ENCODE data around the gene UCN.
"Not testable (repeated sequence)": the region's sequence is repeated elsewhere in the genome, so short reads cannot be mapped to it uniquely, and the experiment has no call there.

The UCN gene, protein sequence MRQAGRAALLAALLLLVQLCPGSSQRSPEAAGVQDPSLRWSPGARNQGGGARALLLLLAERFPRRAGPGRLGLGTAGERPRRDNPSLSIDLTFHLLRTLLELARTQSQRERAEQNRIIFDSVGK

DNA sequence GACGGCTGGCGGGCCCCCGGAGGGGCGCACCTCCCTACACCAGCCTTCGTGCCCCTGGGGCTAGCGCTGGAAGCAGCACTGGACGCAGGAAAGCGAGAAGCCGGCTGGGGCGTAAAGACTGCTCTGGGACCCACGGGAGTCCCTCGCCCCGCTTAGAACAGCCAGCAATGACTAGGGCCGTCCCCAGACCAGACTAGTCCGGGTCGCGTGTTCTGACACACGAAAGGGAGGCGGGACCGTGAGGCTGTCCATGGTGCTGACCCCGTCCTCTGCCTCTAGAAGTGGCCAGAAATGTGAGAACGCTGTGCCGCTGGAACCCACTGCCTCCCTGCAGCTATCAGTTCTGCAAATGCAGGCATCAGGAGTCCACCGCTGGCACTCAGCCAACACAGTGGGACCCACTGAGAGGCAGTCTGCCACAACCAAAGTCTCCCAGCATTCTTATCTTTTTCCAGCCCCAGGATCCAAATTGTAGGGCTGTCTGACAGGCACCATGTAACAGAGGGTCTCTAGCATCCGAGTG is at the start of gene UCN:
Gene UCN (minus strand): TSS at position 87 of the 523 bp plus-strand sequence. CDS start 550 bp downstream, outside the sequence.
- DNase-seq, result no peak

DNA sequence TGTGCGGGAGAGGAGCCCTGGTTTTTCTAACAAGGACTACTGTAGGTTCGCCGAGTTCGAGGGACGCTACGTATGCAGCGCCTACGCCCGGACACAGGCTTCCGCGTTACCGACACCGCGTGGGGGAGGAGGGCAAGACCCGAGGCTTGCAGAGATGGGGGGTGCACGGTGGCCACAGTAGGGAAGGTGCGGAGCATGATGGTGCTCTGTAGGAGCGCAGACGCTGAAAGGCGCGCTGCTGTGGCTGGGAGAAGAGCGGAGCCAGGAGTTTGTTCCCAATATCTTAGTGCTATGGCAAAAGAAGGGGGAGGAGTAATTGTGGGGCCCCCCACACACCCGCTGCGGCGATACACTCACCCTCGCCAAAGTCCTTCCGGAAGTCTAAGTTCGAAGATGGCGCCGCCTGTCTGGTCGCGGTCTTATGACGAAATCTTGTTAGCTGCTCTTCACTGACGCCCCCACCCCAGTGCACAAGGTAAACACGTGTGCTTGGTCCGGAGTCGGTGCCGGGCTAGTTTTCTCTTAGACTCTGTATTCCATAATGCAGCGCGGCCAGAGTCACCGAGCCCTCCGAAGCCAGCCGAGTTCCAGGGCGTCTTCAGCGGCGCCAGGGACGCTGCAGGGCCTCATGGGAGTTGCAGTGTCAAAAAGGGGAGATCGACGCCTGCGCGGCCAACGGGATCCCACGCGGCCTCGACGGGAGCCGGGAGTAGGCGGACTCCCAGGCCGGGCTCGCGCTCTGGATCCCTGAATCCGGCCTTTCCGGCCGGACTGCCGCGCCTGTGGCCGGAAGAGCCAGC is 48.3 kb upstream of the UCN start, which contains the start of gene GTF3C2:
Gene GTF3C2 (minus strand): TSS at position 383 of the 800 bp plus-strand sequence. CDS start 13,210 bp downstream, outside the sequence.
- DNase-seq, result peak; percentile 90 to 92

DNA sequence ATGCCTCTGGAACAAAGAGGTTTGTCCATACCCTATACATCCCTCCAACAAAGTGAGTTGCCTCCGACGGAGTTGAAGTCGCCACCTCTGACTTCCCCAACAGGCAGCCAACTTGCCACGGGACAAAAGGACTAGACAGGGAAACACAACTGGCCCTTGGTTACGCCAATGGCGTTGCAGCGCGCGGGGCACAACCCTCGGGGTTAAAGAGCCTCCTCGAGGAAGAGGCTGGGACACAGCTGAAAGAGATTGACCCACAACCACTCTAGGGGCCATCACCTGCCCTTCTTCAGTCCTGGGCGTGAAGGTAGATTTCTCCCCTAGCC is 47.8 kb upstream of the UCN start:
- no peak for DNase-seq

DNA sequence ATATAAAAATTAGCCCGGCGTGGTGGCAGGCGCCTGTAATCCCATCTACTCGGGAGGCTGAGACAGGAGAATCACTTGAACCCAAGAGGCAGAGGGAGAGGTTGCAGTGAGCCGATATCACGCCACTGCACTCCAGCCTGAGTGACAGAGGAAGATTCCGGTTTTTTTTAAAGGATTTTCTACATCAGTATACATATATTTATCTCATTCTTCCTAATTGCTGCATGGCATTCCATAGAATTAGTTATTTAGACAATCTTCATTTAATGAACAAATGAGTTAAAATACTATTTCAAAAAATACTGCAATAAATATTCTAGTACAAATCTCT is 46.3 kb upstream of the UCN start:
- no peak for DNase-seq

DNA sequence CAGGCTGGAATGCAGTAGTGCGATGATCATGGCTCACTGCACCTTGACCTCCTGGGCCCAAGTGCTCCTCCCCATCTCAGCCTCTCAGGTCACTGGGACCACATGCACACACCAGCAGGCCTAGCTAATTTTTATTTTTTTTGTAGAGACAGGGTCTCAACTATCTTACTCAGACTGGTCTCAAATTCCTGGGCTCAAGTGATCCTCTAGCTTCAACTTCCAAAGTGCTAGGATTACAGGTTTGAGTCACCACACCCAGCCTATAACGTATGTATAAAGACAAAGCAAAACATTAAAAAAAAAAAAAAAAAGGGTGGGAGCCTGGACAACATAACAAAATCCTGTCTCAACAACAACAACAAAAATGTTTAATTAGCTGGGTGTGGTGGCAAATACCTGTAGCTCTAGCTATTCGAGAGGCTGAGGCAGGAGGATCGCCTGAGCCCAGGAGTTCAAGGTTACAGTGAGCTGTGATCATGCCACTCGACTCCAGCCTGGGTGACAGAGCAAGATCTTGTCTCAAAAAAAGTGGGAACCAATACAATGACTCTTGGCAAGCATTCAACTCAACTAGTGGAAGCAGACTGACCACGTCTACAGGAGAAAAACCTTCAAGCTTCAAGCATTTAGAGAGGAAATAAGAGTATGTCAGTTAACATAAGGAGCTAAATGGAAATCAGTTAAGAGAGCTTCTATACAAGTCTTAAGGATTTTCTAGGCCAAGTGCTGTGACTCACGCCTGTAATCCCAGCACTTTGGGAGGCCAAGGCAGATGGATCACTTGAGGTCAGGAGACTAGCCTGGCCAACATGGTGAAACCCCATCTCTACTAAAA is 45.7 kb upstream of the UCN start:
- no peak for DNase-seq

DNA sequence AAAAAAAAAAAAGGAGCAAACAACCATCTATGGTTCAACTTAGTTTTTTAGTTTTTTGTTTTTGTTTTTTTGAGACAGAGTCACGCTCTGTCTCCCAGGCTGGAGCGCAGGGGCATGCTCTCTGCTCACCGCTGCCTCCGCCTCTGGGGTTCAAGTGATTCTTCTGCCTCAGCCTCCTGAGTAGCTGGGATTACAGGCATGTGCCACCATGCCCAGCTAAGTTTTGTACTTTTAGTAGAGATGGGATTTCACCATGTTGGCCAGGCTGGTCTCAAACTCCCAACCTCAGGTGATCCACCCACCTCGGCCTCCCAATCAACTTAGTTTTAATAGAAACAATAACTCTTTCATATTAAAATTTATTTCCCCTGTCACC is 45.1 kb upstream of the UCN start:
- not testable (repeated sequence) for DNase-seq

DNA sequence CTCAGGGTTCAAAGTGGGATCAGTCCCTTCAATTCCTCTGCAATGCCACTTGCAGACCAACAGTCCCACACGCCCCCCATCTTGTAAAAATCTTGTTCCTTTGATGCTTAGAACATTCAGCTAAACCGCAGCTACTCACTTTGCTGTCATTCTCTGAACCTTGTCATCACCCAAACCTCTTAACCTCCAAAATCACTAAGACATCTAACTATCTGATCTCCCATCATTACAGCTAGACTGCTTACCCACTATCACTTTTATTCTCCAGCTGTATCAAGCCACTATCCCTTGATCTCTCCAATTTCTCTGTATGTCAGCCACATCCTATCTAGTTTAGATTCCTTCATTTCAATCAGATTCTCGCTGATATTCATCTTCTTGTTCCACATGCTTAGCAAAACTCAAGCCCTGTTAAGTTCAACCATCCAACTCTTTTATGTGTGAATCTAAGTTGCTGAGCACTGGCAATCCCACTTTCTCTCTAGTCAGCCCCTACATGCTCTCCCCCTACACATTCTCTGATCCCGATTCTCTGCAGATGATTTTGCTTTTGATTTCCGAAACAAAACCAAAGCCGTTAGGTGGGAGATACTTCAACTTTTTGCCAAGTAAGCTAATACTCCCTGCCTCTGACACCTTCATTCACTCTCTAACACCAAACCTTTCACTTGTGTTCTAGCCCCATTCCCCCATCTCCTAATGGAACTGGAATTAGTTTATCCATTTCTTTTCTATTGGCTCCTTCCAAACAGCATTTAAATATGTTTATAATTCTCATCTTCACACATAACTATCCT is 43.8 kb upstream of the UCN start:
- DNase-seq, result no peak

DNA sequence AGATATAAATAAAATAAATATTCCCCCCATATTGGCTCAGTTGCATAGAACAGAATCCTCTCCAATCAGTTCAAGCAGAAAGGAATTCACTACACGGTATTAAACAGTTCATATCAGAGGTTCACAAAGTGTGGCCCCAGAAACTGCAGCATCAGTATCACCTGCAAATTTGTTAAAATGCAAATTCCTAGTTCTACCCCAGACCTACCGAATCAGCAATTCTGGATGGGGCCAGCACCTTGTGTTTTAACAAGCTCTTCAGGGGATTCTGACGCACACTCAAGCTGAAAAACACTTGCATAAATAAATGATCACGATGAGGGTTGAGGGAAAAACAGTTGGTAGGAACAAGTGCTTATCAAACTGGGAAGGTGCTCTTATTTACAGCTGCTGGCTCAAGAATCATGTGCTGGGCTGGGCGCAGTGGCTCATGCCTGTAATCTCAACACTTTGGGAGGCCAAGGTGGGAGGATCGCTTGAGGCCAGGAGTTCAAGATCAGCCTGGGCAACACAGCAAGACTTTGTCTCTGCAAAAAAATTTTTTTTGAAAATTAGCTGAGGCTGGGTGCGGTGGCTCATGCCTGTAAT is 42.0 kb upstream of the UCN start:
- no peak for DNase-seq

DNA sequence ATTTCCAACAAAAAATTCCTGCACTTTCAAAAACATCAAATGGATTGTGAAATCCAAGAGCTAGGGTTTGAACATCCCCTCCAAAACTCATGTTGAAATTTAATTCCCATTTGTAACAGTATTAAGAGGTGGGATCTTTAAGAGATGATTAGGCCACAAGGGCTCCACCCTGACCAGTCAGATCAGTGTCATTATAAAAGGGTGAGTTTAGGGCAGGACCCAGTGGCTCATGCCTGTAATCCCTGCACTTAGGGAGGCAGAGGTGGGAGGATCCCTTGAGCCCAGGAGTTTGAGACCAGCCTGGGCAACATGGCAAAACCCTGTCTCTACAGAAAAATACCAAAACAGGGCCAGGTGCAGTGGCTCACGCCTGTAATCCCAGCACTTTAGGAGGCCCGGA is 39.4 kb upstream of the UCN start:
- DNase-seq, result no peak

DNA sequence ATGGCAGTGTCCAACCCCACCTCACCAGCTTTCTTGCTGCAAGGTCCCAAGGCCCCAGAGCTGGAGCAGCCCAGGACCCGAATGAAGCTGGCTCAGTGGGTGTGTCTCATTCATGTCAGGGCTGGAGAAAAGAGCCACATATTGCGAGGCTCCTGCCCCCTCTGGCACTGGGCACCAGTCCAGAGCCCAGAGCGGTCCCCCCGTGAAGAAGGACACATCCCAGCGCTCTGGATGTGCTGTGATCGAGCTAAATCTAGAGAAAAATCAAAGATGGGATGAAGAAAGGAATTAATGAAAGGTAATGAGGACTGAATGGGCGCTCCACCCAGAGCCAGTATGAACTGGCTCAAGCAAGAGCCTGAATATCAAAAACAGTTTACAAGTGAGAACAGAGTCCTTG is 27.9 kb upstream of the UCN start:
- DNase-seq, result no peak

DNA sequence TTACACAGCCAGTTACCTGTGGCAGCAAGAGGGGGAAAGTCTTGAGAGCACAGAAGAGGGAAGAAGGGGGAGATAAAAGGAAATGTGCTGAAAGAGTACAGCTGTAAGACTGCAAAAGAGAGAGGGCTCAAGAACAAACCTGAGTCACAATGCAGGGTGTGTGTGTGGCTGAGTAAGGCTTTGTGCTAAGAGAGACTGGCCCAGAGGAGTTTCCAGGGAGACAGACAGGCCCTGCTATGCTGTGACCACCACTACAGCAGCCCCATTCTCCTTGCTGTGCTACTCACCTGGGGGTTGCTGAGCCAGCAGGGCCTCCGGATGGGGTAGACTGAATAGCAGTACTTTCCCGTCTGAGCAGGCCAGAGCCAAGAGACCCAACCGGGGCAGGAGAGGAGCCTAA is 27.1 kb upstream of the UCN start:
- DNase-seq, result no peak

DNA sequence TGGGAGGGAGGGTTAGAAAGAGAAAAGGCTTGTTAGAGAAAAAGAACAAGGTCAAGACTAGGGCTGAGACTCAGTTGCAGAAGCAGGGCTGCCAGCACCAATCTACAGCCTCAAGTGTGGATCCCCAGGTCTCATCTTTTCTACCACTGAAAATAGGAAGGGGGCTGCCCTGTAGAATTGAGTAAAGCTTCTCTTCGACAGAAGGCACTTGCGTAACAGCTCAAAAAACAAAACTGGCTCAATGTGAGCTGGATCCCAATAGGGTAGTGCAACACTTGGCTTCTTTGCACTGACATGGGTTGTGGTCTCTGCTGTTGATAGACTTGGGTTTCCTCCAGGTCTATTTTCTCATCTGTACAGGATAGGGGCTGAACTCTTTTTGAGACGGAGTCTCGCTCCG is 16.5 kb upstream of the UCN start:
- no peak for DNase-seq

DNA sequence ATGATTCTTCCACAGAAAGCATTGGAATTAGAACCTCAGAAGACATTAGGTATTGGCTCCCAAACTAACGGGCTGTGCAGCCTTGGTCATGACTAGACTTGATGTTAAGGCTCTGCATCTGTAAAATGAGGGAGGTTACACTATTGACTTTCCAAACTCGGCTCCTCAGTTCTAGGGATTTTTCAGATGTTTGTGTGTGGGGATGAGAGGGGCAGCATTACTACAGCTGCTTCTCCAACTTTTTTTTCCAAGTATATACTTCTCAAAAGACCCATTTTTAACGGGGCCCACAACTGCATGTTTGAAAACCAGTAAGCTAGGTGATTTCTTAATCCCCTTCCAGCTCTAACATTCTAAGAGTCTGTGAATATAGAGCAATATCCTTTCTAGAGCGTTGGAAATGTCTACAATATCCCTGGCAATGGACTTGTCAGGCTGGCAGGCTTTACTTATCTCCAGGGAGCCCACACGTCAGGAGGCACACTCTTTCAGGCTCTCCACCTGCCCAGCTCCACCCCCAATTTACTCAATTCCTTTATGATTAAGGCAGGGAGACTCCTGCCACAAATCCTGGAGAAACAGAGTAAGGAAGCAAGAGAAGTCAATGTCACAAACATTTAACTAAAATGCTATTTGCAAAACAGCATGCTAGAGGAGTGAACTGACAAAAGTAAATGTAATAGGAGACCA is 15.5 kb upstream of the UCN start:
- DNase-seq, result no peak

DNA sequence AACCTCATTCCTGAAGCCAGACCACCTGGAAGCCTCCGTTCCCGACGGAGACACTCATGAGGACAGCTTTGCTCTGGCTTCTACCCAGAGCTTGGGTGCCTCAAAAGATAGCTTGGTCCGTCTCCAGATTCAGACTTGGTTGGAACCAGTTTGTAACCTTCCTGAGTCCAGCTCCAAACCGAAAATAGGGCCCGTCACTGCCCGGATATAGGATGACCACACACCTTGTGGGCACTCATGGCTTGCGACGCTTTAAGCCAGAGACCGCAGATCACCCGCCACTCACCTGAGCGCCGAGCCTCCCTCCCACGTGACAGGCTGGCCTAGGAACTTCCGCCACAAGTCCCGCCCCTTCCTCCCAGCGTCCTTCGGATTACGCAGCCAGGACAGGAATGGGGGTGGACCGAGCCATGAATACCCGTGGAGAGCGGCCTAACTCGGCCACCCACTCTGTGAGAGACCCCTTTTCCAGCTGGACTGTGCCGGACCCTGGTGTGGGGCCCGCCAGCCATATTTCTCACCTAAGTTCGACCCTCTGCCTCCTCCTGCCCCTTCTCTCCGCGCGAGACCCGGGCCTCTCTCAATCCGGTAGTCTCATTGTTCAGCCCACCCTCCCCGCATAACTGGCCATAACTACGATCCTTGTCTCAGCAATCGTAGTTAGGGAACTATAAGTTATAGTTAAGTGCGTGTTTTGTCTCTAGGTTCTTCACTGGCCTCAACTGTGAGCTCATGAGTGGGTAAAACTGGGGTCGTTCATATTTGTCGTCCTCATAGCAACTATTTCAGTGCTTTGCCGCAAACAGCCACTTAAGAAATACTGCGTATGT is 14.7 kb upstream of the UCN start, which contains the start of gene MPV17:
Gene MPV17 (minus strand): TSS at position 332 of the 830 bp plus-strand sequence. CDS start 580 bp downstream, outside the sequence.
- peak; percentile 91 to 92 for DNase-seq

DNA sequence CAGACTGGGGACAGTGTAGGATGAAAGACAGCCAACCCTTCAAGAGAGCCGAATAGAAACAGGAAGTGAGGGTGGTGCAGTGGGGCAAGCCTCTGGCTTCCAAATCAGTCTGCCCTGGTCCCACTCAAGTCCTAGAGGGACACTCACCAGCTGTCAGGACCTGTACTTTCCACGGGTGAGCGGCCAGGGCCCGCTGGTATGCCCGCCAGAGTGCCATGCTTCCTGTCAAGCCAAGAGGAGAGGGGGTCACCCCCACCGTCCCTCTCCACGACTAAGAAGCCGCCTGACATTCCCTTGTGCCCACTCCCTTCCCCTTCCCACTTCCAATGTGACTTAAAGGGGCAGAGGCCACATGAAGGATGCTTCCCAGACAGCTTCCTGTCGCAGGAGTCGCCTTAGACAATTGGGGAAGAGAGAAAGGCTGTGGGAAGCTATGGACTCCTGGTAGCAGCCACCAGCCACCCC is 14.1 kb upstream of the UCN start:
- DNase-seq, result peak in 1 of 2 donors; percentile 24

DNA sequence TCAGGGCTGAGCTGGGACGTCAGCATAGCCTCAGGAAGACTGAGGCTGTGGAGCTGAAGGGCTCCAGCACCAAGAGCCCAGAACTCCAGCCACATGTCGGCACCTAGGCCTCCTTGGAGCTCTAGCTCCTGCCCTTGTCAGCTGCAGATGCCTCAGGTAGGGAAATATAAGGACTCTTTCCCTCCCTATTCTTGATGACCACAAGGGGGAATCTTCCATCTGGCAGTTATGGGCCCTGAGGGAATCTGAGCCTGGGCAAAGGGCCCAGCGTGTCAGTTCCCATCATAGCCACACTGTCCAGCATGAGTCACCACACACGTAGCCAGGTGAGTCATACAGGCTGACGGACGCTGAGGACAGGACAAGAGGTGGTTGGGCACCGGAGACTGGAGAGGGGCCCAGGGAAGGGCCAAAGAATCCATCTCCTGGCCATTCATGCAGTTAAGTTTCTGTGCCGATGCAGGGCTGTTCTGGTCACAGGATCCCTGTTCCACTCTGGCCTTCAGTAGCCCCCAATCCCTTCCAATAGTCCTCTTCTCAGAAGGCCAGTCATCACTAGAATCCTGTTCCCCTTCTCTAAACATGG is 12.8 kb upstream of the UCN start:
- DNase-seq, result no peak

DNA sequence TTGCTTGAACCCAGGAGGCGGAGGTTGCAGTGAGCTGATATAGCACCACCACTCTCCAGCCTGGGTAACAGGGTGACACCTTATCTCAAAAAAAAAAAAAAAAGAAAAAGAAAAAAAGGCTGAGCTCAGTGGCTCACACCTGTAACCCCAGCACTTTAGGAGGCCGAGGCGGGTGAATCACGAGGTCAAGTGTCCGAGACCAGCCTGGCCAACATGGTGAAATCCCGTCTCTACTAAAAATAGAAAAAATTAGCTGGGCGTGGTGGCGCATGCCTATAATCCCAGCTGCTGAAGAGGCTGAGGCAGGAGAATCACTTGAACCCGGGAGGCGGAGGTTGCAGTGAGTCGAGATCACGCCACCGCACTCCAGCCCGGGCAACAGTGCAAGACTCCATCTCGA is 11.6 kb upstream of the UCN start:
- DNase-seq, result not testable (repeated sequence)

DNA sequence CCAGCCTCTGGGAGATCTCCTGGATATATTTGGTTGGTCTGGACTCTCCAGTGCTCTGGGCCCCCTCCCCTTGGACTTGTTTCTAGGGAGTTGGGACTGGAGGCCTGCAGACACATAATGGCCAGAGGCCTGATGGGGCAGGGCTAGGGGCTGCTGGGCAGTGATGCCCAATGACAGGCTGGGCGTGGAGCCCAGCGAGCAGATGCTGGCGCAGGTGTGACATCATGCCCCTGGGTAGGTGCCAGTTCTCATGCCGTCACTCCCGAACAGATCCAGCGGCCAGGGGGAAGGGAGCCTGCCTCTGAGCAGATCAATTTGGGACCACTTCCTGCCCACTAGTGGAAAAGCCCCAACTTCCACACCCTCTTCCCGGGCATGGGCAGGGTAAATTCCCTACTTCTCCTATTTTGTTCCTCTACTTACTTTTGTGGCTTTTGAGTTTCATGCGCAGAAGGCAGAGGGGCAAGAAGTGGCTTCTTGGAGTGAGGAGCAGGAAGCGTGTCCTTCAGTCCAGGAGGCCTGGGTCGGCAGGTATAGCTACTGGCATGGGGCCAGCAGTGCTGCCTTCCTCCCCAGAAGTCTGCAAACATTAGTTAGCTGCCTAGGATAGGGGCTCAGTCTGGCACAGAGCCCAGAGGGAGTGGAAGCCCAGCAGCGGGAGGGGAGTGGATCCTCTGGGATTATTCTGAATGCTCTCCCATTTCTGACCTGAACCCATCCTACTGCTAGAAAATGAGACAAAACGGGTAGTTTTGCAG is 8.6 kb upstream of the UCN start:
- DNase-seq, result no peak

DNA sequence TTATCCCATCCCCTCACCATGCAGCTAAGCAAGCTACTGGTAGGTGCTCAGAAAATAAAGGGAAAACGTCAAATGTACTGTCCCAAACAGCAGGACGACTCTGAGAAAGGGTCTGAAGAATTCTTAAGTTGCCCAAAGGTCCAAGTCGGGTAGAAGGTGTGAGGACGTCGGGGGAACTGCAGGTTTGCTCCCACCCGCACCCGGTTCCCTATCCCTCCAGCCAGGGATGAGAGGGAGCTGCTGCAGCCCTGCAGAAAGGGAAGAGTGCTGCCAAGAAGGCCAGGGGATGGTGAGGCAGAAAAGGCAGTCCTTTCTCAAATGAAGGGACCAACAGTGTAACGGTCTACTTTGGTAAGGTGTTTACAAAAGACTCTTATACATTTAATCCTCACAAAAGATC is 6.9 kb upstream of the UCN start:
- no peak for DNase-seq

DNA sequence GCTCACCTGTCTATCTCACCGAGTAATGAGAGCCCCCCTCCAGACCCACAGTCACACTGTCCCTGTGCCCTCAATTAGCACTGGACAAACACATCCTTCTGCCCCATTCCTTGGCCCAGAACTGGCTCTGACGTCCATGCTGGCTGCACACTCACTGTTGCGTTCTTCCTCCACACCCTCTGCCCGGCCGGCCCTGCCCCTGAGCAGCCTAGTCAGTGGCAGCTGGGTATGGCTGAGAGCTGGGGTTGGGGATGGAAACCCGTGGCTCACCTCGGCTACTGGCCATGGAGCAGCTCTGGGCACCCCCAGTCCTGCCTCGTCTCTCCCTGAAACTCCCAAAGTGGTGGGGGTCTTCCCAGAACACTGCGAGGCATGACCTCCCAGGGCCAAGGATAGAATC is 6.5 kb upstream of the UCN start:
- DNase-seq, result no peak

All from stimulated activated CD4-positive, alpha-beta T cell treated with anti-CD3 and anti-CD28 coated beads, Interleukin-2, amount 100 ng/mL, for 24 hours (primary cell).